ENCODE data around the gene PDK2.
A peak's percentile ranks its signal among the peaks of the same experiment; 100 is the strongest.
"Not testable (repeated sequence)": the region's sequence is repeated elsewhere in the genome, so short reads cannot be mapped to it uniquely, and the experiment has no call there.

The PDK2 gene

DNA sequence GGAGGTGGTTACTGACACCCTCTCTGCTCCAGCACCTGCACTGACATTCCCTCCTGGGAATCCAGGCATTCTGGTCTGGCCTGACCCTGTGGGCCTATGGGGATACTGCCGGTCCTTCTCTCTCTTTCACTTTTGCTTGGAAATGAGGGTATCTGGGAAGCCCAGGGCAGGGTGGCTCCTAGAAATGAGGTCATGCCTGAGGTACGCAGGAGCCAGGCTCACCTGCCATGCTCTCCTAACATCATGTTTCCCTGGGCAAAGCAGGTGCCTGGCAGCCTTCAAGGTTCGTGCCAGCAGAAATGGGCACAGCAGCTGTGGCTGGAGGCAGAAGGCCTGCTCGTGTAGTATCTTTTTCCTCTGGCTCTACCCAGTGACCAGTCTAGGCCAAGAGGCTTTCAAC is 35.9 kb upstream of the PDK2 start:
- DNase-seq, result no peak

DNA sequence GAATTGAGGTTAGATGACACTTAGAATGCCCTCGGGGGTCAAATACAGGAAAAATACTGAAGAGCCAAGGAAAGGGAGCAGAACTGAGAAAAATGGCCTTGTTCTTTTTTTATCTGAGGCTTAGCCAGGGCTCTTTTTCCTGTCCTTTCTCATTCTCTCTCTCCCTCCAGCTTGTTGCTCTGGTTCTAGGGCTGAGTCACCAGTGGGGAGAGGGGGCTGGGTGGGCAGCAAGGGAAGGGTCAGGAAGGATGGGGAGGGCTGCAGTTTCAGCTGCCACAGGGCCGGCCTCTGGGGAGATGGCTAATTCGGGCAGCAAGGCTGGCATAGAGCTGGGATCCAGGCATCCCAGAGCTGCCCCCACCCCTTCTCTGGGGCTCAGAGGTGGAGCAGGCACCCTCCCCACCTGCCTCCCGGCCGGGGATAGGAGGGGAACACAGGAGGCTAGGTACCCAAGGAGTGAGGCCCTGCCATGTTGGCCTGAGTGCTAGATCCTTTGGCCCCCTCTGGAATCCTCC is 35.3 kb upstream of the PDK2 start:
- DNase-seq, result no peak

DNA sequence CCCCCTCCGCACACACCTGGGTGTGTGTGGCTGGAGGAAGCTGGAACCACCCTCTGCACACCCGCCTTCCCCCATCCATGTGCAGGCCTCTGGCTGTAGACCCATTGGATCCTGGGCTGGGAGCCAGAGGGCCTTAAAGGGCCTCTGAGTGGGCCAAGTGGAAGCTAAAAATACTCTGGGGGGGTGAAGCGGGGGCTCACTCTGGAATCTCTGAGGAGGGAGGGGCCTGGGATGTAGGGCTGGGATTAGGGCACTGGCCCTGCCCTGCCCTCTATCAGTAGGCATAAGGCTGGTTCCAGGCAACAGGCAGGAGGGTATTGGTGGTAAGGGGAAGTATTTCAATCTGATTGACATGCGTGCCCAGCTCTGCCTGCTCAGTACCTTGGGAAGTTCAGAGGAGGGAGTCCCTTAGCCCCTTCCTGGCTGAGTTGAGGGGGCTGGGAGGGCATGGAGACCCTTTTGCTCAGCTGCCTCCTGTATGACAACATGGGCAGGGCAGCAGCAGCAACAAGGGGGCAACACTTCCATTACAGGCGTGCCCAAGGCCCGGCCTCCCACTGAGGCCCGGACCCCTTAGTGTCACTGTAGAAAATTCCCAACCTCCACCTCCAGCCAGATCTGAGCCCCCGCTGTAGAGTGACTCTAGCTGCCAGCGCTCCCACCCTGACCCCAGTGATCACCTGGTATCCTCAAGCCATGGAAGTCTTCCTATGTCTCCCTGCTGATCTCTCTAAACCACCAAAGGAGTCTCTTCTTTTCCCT is 34.0 kb upstream of the PDK2 start:
- DNase-seq, result no peak

DNA sequence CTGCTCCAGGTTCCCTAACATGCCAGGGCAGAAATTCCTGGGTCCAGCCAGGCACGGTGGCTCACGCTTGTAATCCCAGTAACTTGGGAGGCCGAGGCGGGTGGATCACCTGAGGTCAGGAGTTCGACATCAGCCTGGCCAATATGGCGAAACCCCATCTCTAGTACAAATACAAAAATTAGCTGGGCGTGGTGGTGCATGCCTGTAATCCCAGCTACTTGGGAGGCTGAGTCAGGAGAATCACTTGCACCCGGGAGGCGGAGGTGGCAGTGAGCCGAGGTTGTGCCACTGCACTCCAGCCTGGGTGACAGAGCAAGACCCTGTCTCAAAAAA is 33.5 kb upstream of the PDK2 start:
- DNase-seq, result not testable (repeated sequence)

DNA sequence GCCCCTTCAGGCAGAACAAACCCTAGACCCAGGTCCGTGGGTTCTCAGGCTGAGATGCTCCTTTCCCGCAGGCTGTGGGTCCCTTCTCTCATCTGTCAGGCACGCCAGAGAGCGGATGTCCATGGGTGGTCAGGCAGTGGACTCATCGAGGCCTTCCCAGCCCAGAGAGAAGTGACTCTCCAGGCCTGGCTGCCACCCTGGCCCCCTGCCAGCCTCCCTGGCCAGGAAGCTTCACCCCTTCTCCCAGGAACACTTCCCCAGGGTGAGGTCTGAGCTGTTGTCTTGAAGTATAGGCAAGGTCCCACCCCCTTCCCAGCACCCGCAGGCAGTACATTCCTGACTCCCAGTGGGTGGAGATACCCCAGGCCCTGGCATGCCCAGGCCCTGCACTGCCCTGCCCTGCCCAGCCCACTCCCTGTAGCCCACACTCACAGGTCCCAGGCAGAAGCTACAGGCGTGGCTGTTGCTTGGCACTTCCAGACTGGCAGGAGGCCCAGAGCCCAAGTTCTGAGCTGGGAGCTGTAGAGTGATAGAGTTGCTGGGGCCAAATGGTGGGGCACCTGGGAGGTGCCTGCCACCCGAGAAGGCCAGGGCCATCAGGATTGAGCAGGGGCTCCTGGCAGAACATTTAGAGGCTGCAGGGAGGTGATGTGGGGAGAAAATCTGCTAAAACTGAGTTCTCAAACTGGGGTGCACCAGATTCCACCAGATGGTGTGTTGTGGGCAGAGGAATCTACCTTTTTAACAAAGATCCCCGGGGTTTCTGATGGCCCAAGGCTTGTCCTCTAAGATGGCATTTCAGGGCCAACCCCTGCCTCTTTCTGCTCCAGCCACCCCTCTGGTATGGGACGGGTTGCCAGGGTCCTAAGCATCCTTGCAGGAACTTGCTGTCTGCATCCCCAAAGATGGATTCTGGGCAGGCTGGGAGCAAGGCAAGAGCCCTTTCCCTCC is 32.6 kb upstream of the PDK2 start:
- no peak for DNase-seq

DNA sequence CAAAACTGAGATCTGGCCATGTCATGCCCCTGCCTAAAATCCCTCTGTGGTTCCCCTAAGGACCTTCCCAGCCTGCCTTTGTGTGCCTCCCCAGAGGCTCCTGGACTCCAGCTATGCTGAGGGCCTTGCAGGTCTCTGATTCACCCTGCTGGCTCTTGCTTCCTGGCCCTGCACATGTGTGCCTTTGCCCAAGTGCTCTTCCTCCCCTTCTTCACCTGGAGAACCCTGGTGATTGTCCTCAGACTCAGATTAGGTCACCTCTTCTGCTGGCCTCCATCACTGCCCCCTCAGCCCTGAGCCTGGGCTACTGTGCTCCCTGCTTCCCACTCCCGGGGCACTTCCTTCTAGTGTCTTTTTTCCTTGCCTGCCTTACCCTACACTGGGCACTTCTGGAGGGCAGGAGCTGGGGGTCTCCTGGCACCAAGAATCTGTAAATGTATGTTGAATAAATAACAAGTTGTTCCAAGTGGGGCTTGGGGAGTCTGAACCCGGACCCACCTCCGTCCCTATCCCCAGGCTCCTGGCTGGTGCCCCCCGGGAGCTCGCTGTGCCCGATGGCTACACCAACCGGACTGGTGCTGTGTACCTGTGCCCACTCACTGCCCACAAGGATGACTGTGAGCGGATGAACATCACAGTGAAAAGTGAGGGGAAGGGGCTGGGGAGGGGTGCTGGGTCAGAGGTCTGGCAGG is 31.4 kb upstream of the PDK2 start:
- no peak for DNase-seq

DNA sequence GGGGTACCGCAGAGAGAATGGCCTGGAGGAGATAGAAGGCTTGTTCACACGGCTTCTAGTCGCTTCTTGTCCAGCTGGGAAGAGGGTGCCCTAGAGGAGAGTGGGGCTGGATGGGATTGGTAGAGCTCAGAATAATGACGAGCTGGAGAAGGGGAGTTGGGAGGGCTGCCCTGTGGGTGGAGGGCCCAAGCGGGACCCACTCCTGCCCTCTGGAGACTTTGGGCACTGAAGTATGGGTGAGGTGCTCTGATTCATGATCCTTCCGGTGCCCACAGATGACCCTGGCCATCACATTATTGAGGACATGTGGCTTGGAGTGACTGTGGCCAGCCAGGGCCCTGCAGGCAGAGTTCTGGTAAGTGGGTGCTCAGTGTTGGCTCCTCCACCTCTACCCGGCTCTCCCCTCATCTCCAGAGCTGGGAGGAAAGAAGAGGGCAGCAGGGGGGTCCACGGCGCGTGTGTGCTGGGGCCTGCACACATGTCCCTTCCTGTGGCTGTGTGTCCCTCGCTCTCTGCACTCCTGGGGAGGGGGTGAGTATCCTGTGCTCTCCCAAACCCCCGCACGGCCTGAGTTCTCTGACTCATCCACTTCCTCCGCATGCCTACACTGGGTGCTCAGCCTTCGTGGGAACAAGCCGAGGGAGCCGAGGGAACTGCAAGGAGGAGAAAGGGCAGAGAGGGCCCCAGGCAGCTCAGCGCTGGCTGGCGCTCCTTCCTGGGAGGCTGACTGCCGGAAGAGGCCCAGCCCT is 30.7 kb upstream of the PDK2 start:
- DNase-seq, result peak; percentile 44

DNA sequence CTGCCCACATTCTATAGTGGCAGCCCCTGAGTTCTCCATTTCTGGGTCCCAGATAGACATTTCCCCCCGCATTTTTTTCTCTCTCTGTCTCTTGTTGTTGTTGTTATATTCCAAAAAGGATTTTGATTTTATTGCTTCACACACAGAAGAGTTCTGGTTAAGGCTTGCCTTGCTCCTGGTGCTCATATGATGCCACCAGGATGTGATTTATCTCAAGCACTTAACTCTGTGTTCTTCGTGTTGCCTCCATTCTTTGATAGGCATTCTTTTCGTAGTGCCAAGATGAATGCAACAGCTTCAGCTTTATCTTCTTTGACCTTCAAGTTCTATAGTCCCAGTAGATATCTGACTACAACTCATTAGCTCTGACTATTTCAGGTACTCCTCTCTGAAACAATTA is 30.1 kb upstream of the PDK2 start:
- DNase-seq, result no peak

DNA sequence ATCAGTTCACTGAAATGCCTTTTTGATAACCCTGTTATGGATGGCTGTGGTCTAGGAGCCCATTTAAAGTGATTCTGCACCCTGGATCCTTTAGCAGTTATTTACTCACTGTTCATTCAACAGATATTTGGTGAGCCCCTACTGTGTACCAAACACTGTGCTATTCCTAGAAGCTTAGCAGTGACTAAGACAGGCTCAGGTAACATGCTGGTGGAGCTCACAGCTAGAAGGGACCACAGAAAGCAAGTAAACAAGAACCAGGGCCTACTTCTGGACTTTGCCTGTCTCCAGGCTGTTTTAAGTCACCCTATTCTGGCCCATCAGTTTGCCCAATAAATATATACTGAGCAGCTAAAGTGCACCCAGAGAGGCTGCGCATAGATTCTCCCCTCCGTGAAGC is 28.2 kb upstream of the PDK2 start:
- no peak for DNase-seq

DNA sequence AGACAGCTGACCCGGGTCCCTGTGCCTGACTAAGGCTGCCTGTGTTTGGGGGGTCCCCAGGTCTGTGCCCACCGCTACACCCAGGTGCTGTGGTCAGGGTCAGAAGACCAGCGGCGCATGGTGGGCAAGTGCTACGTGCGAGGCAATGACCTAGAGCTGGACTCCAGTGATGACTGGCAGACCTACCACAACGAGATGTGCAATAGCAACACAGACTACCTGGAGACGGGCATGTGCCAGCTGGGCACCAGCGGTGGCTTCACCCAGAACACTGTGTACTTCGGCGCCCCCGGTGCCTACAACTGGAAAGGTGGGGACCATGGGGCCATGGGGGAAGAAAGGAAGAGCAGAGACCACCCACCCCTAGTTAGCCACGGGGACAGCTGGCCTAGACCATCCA is 27.2 kb upstream of the PDK2 start:
- DNase-seq, result no peak

DNA sequence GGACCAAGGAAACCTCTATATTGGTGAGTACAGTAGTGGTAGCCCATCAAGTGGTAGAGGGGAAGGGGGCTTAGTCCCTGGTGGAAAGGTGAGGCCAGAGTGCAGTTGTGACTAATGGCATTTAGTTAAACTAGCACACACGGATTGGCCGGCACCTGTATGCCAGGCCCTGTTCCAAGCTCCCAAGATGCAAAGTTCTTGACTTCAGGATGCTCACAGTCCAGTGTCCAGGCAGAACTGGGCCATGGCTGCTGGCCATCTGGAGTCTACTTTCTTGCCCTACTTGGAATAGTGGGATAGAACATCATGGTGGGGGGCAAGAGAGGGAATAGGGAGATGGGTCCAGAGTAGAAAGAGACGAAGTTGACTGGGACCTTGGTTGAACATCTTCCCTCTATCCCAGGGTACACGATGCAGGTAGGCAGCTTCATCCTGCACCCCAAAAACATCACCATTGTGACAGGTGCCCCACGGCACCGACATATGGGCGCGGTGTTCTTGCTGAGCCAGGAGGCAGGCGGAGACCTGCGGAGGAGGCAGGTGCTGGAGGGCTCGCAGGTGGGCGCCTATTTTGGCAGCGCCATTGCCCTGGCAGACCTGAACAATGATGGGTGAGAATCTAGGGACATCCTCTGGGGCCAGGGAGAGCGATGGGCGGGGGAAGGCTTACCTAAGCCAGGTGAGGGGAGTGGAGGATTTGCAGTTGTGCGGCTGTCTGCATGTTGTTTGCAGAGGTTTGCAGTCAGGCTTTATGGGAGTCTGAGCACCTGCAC is 24.1 kb upstream of the PDK2 start:
- no peak for DNase-seq

DNA sequence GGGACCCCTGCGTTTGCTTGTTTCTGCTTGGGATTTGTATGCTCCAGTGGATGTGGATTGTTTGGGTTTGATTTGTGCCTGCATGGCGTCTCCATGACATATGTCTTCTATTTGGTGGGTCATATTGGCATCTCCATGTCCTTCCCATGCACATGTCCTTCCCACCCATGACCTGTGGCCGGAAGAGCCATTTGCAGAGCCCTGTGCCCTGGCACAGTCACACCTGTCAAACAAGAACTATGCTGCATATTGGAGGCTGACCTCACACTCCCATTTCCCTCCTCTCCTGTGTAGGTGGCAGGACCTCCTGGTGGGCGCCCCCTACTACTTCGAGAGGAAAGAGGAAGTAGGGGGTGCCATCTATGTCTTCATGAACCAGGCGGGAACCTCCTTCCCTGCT is 23.5 kb upstream of the PDK2 start:
- DNase-seq, result no peak

DNA sequence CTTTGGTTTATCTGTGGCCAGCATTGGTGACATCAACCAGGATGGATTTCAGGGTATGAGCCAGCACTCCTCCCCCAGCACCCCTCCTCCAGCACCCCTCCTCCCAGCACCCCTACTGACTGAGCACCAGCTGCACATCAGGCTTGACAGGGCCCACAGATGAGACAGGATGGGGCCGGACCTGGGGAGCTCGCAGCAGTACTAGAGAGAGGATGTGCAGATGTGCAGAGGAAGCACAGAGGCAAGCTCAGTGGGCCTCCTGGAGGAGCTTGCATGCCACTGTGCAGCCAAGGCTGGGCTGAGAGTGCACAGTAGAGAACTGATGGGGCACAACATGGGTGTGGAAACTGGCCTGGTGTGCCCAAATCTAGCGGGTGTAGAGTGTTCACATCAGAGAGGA is 23.0 kb upstream of the PDK2 start:
- no peak for DNase-seq

DNA sequence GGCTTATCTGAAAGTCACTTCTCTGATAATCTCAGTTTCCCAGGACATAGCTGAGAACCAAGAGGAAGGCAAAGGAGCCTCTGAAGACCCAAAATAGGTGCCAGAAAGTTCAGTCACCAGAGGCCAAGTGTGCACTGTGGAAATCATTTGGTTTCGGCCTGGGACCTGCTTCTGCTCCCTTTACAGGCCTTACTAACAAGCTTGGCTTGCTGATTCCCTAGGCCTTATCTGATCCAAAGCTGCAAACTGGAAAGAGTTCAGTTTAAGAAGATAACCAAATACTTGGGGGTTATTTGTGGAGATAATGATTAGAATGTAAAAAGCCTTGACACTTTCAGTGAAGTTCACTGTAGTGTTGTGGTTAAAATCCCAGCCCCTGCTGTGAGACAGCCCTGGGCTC is 22.2 kb upstream of the PDK2 start:
- DNase-seq, result no peak

DNA sequence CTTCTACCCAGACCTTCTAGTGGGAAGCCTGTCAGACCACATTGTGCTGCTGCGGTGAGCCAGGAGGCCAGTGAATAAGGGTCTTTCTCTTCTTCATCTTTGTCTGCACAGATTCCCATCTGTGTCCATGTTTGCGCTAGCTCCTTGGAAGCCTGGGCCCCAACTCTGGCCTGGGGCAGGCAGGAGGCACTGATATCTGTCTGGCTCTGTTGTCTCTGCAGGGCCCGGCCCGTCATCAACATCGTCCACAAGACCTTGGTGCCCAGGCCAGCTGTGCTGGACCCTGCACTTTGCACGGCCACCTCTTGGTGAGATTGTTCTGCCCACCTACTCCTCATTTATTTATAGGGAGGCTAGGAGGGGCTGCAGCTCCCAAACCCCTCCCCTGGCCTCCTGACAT is 20.9 kb upstream of the PDK2 start:
- DNase-seq, result no peak

DNA sequence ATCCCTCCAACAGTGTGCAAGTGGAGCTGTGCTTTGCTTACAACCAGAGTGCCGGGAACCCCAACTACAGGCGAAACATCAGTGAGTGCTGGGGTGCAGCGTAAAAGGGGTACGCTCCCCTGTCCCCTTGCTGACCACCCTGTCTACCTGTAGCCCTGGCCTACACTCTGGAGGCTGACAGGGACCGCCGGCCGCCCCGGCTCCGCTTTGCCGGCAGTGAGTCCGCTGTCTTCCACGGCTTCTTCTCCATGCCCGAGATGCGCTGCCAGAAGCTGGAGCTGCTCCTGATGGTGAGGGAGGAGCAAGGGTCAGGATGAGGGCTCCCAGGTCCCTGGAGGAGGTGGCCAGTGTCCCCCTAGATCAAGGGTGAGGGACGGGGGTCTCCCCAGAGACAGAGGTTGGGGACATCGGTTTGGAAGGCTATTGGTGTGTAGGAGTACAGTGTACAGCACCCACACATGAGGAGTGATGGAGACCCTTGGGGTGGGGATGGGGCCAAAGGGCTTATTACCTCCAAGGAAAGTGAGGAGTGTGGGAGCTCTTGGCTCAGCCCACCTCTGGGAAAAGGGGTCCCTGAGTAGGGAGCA is 19.6 kb upstream of the PDK2 start:
- no peak for DNase-seq

DNA sequence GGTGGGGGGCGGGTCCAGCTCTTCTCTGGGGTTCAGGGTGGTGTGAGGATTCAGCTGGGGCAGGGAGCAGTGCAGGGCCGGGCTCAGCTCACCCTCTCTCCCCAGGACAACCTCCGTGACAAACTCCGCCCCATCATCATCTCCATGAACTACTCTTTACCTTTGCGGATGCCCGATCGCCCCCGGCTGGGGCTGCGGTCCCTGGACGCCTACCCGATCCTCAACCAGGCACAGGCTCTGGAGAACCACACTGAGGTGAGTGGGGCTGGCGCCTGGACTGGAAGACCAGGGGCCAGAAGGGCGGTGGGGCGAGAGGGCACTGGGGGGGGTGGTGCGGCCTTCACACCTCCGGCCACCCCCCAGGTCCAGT is 18.9 kb upstream of the PDK2 start:
- no peak for DNase-seq

DNA sequence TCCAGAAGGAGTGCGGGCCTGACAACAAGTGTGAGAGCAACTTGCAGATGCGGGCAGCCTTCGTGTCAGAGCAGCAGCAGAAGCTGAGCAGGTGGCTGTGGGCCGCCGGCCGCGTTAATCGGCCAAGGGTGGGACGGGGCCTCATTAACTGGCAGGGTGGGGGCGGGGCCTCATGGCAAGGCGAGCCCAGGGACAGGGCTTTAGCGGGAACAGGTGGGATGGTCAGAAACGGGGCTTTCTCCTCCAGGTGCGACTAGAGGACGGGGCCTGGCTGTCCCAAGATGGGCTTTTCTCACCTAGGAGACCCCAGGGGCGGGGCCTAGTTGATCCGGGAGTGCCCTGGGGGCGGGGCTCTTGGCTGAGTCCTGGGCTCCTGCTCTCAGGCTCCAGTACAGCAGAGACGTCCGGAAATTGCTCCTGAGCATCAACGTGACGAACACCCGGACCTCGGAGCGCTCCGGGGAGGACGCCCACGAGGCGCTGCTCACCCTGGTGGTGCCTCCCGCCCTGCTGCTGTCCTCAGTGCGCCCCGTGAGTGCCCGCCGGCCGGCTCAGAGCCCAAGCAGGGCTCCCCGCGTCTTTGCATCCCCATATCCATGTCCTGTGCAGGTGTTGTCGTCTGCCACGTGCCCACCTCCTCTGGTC is 18.4 kb upstream of the PDK2 start:
- DNase-seq, result peak; percentile 60

DNA sequence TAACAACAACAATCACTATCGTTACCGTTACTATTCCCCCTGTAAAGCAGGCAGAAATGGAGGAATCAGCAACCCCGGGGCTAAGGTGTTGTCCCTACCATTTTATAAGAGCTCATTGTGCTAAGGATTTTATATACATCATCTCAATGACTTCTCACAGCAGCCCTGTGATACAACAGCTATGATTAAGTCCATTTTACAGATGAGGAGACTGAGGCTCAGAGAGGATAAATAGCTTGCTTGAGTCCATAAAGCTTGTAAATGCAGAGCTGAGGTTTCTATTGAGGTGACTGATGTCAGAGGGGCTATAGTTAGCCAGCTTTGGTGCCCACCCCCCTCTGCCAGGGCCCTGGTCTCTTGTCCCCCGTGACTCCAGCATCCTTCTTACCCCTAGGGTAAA is 16.7 kb upstream of the PDK2 start:
- no peak for DNase-seq

DNA sequence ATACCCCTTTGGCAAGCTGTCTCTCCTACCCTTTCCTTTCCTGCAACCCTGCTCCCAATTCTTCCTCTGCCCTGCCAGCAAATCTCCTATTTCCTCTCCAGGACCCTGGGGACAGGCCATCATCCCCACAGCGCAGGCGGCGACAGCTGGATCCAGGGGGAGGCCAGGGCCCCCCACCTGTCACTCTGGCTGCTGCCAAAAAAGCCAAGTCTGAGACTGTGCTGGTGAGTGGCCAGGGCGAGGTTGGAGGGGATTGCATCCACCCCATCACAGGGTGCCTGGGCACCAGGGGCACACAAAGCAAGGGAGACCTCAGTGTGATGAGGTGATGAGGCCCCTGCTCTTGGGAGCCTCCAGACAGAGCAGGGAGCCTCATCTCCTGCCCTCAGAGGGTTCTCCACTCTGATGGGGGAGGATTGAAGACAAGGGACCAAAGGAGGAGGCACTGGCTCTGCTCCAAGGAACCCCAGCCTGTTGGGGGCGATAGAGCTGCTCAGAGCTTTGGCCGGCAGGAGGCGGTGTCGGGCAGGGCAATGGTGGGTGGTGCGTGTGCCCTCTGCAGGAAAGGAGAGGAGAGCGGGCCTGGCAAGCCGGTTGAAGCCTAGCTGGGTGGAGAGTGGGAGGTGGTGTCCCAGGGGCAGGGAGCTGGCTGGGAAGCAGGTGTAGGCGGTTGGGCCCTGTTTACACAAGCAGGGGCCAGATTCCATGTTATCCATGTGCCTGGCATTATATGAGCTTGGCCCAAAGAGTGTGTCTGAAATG is 15.6 kb upstream of the PDK2 start:
- no peak for DNase-seq
